Tibial nerve (tissue), 4 donors: ENCODE data around the gene SH2D3A.

Source experiments
- CTCF ChIP-seq, 5 experiments: fragments of 200-600 bp in 3 of 5; fragments of 450-650 bp in 2 of 5; sonication (generic) in 3 of 5; IDR thresholded peaks; one replicate each; pipeline ENCODE4 v1.5.1; 2016 to 2019; ENCODE audit warnings: antibody characterized with exemption in 5 of 5, mild to moderate bottlenecking in 3 of 5, moderate library complexity in 2 of 5
- EP300 ChIP-seq, 2 donors: sonication (generic); formaldehyde crosslinking; IDR thresholded peaks; one replicate each; pipeline ENCODE4 v1.6.1; 2017; ENCODE audit warnings: antibody characterized with exemption in 2 of 2, mild to moderate bottlenecking in 1 of 2
- POLR2A ChIP-seq, 2 donors: fragments of 450-650 bp; IDR thresholded peaks; one replicate each; pipeline ENCODE4 v1.6.1; 2017; ENCODE audit warnings: antibody characterized with exemption in 2 of 2, mild to moderate bottlenecking in 2 of 2, moderate library complexity in 2 of 2

- no peak for TF ChIP-seq CTCF (IDR thresholded peaks at IDR 0.05)
- no peak for TF ChIP-seq POLR2A (IDR thresholded peaks at IDR 0.05)
- no peak for TF ChIP-seq EP300 (IDR thresholded peaks at IDR 0.05)
These were observed 37.6 kb downstream of the SH2D3A start for GRCh38 chr19:6729573-6730152.
